ENCODE measurements around the gene CALR. TPM values are rescaled to one million over a fixed set of nuclear protein-coding genes. Genes with fewer than 3 reads are reported as not detected.
"Not testable (repeated sequence)": the region's sequence is repeated elsewhere in the genome, so short reads cannot be mapped to it uniquely, and the experiment has no call there.

The CALR gene
- total and polyA plus RNA-seq, 2 experiments from 2014 or later: 1,015 to 1,238 TPM

DNA sequence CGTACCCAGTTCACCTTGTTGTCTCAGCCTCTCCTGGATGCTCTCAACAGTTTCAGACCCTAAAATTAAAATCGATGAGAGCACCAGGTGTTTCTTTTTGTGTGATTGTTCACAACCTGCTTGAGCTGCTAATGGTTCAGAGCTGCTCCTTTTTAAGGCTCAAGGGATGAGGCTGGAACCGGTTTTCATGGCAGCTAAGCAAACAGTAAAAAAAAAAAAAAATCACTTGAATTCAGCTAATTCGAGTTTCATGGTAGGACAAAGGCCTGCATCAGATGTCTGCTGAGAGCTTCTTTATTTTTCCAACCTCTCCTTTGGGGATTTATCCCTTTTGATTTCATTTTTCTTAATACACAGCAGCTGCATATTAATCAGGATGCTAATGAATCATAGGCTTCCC is 25.8 kb upstream of the CALR start:
- Histone ChIP-seq H3K9ac (no peak overlapping the region), H3K79me2 (ENCODE audit: insufficient read depth) (no peaks in the 10 kb centered on the region), H3K4me2 (ENCODE audit: unreplicated experiment) (peak overlapping the region; percentile 15), H3K27ac (no peak overlapping the region), H3K4me1 (ENCODE audit: insufficient read depth) (peaks cover 15% of the 10 kb centered on the region; the same call in 1 of the 2 replicates), H2AFZ (peak overlapping the region; percentile 66), H3F3A (ENCODE audit: insufficient read depth) (no peaks in the 10 kb centered on the region), H3K9me2 (ENCODE audit: insufficient read depth) (no peaks in the 10 kb centered on the region), H3K9me3 (ENCODE audit: low read depth) (no peaks in the 10 kb centered on the region), H3K27me3 (replicated peaks; ENCODE audit: insufficient read depth) (no peaks in the 10 kb centered on the region), H3K4me3 (no peak overlapping the region), H4K20me1 (ENCODE audit: insufficient read depth) (no peaks in the 10 kb centered on the region), H3K36me3 (ENCODE audit: low read depth) (no peaks in the 10 kb centered on the region)
- in situ Hi-C loops (cut with MboI): no loop called here
- TF ChIP-seq EZH2 (IDR thresholded peaks at IDR 0.05; ENCODE audit: insufficient read depth, poor library complexity, severe bottlenecking): no peak
- no peak for TF ChIP-seq EZH2phosphoT487 (IDR thresholded peaks at IDR 0.05; ENCODE audit: insufficient read depth, low read depth)
- no peak for DNase-seq
- 50 to 56% methylated on average over 4 of the region's 4 CpGs for WGBS, 2 experiments (ENCODE audit: low coverage in 1 of 2, low lambda C conversion rate in 2 of 2, missing lambda C conversion rate in 2 of 2)

DNA sequence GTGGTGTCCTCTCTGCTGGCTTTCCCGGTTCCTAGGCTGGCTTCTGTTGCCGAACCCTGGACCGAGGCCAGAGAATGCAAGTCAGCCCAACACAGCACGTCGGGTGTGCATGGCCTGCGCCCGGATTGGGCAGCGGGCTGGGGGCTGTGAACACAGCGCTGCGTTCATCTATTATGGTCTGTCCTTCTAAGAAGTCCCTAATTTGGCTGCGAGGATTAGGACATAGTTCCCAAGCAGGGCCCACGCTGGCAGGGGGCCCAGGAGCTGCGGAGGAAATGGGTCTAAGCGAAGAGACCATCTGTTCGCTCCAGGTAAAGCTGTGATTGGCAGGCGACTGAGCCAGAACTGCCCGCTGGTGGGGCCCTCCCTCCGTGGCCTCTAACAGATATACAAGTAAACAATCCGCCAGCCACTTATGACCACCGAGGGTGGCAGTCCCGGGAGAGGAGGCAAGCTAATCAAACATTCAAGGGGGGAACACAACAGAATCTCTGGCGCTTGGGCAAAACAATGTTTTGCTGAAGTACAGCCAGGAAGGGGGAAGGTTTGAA is 25.3 kb upstream of the CALR start:
- Histone ChIP-seq H3K27ac (no peak overlapping the region), H4K20me1 (ENCODE audit: insufficient read depth) (no peaks in the 10 kb centered on the region), H3K36me3 (ENCODE audit: low read depth) (no peaks in the 10 kb centered on the region), H3F3A (ENCODE audit: insufficient read depth) (no peaks in the 10 kb centered on the region), H3K4me3 (no peak overlapping the region), H2AFZ (peak overlapping the region; percentile 66), H3K4me1 (ENCODE audit: insufficient read depth) (peaks cover 15% of the 10 kb centered on the region; the same call in 1 of the 2 replicates), H3K27me3 (replicated peaks; ENCODE audit: insufficient read depth) (no peaks in the 10 kb centered on the region), H3K9me2 (ENCODE audit: insufficient read depth) (no peaks in the 10 kb centered on the region), H3K9ac (no peak overlapping the region), H3K9me3 (ENCODE audit: low read depth) (no peaks in the 10 kb centered on the region), H3K79me2 (ENCODE audit: insufficient read depth) (no peaks in the 10 kb centered on the region), H3K4me2 (ENCODE audit: unreplicated experiment) (peak overlapping the region; percentile 15)
- DNase-seq: peak; percentile 76
- TF ChIP-seq EZH2 (IDR thresholded peaks at IDR 0.05; ENCODE audit: insufficient read depth, poor library complexity, severe bottlenecking) (no peak), EZH2phosphoT487 (IDR thresholded peaks at IDR 0.05; ENCODE audit: insufficient read depth, low read depth) (no peak)
- 13 to 14% methylated on average over 22 of the region's 22 CpGs for WGBS, 2 experiments (ENCODE audit: low coverage in 1 of 2, low lambda C conversion rate in 2 of 2, missing lambda C conversion rate in 2 of 2)
- in situ Hi-C loops (cut with MboI): no loop called here

DNA sequence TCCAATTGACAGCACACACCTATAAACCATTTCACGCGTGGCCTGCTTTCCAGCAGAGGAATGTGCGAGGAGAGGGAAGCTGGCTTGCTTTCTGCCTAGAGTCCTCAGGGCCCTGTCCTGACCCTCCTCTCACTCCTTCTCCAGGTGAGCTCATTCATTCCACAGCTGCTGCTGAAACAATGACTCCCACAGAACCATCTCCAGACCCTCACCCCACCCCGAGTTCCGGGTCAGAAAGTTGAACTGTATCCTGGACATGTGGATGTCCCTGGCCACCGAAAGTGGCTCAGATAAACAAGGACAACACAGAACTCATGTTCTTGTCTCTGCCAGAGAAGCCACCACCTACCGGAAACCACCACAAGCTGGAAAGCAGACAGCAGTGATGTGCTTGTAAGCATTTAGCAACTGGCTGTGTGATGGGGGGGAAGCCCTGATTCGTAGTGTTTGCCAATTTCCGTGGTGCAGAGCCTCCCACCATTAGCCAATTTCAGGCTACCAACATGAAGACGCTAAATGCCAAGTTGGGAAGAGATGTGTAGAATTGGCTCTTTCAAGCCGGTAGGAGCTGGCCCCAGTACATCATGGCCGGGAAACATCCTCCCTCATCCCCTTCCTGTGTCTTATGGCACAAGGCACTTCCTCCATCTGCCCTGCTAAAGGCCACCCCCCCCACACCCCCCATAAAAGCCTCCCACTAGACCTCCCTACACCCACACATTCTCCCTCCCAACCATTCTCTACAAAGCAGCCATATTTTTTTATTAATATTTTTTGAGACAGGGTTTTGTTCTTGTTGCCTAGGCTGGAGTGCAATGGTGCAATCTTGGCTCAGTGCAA is 24.3 kb upstream of the CALR start:
- H2AFZ ChIP-seq: peak overlapping the region; percentile 66
- no peak overlapping the region for H3K27ac ChIP-seq
- no peak overlapping the region for H3K4me3 ChIP-seq
- H3K4me1 ChIP-seq (ENCODE audit: insufficient read depth): peaks cover 15% of the 10 kb centered on the region; the same call in 1 of the 2 replicates
- TF ChIP-seq EZH2 (IDR thresholded peaks at IDR 0.05; ENCODE audit: insufficient read depth, poor library complexity, severe bottlenecking) (no peak), EZH2phosphoT487 (IDR thresholded peaks at IDR 0.05; ENCODE audit: insufficient read depth, low read depth) (no peak)
- H3K9me3 ChIP-seq (ENCODE audit: low read depth): no peaks in the 10 kb centered on the region
- no peaks in the 10 kb centered on the region for H4K20me1 ChIP-seq (ENCODE audit: insufficient read depth)
- no peaks in the 10 kb centered on the region for H3K9me2 ChIP-seq (ENCODE audit: insufficient read depth)
- H3K4me2 ChIP-seq (ENCODE audit: unreplicated experiment): no peak overlapping the region
- 32 to 39% methylated on average over 12 of the region's 12 CpGs for WGBS, 2 experiments (ENCODE audit: low coverage in 1 of 2, low lambda C conversion rate in 2 of 2, missing lambda C conversion rate in 2 of 2)
- H3K9ac ChIP-seq: no peak overlapping the region
- DNase-seq: peak; percentile 69
- no peaks in the 10 kb centered on the region for H3K79me2 ChIP-seq (ENCODE audit: insufficient read depth)
- no peaks in the 10 kb centered on the region for H3F3A ChIP-seq (ENCODE audit: insufficient read depth)
- no peaks in the 10 kb centered on the region for H3K27me3 ChIP-seq (replicated peaks; ENCODE audit: insufficient read depth)
- H3K36me3 ChIP-seq (ENCODE audit: low read depth): no peaks in the 10 kb centered on the region
- in situ Hi-C loops (cut with MboI): no loop called here

DNA sequence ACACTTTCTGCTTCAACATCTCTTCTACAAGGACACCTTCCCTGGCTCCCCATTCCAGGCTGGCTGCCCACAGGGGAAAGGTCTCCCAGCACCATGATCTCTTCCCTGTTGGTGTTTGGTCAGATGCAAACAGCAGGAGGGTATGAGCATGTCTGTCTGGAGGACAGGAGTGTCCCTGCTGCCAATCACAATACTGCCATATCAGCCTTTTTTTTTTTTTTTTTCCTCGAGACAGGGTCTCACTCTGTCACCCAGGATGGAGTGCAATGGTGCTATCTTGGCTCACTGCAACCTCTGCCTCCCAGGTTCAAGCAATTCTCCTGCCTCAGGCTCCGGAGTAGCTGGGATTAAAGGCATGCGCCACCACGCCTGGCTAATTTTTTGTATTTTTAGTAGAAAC is 22.5 kb upstream of the CALR start:
- H3K9me2 ChIP-seq (ENCODE audit: insufficient read depth); H2AFZ ChIP-seq; H3K9ac ChIP-seq; H3K4me2 ChIP-seq (ENCODE audit: unreplicated experiment); H3K9me3 ChIP-seq (ENCODE audit: low read depth); in situ Hi-C loops (cut with MboI); H3K27ac ChIP-seq; H4K20me1 ChIP-seq (ENCODE audit: insufficient read depth); H3K4me3 ChIP-seq; H3K36me3 ChIP-seq (ENCODE audit: low read depth); H3K27me3 ChIP-seq (replicated peaks; ENCODE audit: insufficient read depth); H3K79me2 ChIP-seq (ENCODE audit: insufficient read depth); DNase-seq: not testable (repeated sequence)
- peaks cover 13% of the 10 kb centered on the region; the same call in 1 of the 2 replicates for H3F3A ChIP-seq (ENCODE audit: insufficient read depth)
- H3K4me1 ChIP-seq (ENCODE audit: insufficient read depth): peaks cover 15% of the 10 kb centered on the region; the same call in 1 of the 2 replicates
- 76 to 87% methylated on average over 4 of the region's 4 CpGs for WGBS, 2 experiments (ENCODE audit: low coverage in 1 of 2, low lambda C conversion rate in 2 of 2, missing lambda C conversion rate in 2 of 2)
